Stomach (tissue), 4 donors: ENCODE results near the gene NALCN.

Experiments used
- POLR2A ChIP-seq, 4 donors: fragments of 450-650 bp; IDR thresholded peaks; one replicate each; pipeline ENCODE4 v1.6.1; 2016; ENCODE audit warnings: antibody characterized with exemption in 4 of 4, control low read depth in 2 of 4, mild to moderate bottlenecking in 1 of 4, moderate library complexity in 1 of 4
- TF ChIP-seq, protein P1 (sequence below), 7 experiments: fragments of 450-650 bp in 4 of 7; fragments of 200-600 bp in 3 of 7; sonication (generic) in 3 of 7; IDR thresholded peaks; one replicate each; pipeline ENCODE4 v1.5.1; 2016 to 2019; ENCODE audit warnings: antibody characterized with exemption in 7 of 7, control low read depth in 2 of 7, mild to moderate bottlenecking in 1 of 7

DNA sequence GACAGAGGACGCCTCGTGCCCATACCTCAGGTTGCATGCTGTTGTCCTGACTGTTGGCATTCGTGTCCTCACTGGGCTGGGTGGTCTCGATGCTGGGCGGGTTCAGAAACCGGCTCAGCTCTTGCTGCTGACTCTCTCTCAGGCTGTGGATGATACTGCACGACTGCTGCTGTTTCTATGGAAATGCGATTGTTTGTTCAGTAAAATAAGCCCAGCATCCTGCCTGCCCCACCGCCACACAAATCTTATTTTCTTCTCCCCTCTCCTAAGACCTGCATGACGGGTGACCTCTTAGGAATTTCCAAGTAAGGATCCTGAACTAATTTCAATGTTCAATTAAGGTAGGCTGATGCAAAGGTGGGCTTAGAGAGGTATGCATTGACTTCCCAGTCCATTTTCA, 356.5 kb downstream of the NALCN start:
- TF ChIP-seq, protein P1, sequence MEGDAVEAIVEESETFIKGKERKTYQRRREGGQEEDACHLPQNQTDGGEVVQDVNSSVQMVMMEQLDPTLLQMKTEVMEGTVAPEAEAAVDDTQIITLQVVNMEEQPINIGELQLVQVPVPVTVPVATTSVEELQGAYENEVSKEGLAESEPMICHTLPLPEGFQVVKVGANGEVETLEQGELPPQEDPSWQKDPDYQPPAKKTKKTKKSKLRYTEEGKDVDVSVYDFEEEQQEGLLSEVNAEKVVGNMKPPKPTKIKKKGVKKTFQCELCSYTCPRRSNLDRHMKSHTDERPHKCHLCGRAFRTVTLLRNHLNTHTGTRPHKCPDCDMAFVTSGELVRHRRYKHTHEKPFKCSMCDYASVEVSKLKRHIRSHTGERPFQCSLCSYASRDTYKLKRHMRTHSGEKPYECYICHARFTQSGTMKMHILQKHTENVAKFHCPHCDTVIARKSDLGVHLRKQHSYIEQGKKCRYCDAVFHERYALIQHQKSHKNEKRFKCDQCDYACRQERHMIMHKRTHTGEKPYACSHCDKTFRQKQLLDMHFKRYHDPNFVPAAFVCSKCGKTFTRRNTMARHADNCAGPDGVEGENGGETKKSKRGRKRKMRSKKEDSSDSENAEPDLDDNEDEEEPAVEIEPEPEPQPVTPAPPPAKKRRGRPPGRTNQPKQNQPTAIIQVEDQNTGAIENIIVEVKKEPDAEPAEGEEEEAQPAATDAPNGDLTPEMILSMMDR (IDR thresholded peaks at IDR 0.05), result no peak
- no peak for TF ChIP-seq POLR2A (IDR thresholded peaks at IDR 0.05)
